ENCODE data around the gene FAIM2.
A peak's percentile ranks its signal among the peaks of the same experiment; 100 is the strongest.

Gene FAIM2

GRCh38 chr12:49903700-49904423 lies at the start of gene FAIM2:
Gene FAIM2, minus strand, starts transcription at chr12:49903900. Its CDS starts 108 bp downstream, at chr12:49903792.
- no peak for DNase-seq

- no peak for DNase-seq
Observed at GRCh38 chr12:49953151-49953550, 49.5 kb upstream of the FAIM2 start.

DNA sequence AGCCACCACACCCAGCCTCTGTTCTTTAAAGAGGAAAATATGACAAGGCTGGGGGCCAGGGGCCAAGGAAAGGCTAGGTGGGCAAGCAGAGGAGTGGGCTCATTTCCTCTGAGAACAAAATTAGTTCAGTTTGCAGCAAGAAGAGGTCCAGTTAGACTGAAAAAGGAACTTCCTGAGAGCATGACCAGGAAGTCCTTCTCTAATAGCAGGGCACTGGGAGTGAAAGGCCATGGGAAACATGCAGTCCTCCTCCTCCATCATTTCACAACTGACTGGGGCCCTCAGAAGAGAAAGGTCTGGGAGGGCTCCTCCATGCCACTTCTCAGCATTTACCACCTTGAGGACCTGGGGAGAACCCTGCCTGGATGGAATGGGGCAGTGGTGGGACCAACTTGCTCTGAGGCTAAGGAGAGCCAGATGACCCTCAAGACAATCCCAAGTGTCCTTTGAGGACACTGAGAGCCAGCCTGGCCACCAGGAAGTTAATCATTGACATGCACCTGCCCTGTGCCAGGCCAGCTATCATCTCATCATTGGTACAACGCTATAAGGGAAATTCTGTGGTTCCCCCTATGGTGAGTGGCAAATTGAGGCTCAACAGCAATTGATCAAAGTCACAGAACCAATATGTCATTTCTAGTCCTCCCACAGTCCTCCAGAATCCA lies 48.8 kb upstream of the FAIM2 start:
- DNase-seq, result no peak

GRCh38 chr12:49951411-49952240 lies 47.9 kb upstream of the FAIM2 start:
- no peak for DNase-seq

DNA sequence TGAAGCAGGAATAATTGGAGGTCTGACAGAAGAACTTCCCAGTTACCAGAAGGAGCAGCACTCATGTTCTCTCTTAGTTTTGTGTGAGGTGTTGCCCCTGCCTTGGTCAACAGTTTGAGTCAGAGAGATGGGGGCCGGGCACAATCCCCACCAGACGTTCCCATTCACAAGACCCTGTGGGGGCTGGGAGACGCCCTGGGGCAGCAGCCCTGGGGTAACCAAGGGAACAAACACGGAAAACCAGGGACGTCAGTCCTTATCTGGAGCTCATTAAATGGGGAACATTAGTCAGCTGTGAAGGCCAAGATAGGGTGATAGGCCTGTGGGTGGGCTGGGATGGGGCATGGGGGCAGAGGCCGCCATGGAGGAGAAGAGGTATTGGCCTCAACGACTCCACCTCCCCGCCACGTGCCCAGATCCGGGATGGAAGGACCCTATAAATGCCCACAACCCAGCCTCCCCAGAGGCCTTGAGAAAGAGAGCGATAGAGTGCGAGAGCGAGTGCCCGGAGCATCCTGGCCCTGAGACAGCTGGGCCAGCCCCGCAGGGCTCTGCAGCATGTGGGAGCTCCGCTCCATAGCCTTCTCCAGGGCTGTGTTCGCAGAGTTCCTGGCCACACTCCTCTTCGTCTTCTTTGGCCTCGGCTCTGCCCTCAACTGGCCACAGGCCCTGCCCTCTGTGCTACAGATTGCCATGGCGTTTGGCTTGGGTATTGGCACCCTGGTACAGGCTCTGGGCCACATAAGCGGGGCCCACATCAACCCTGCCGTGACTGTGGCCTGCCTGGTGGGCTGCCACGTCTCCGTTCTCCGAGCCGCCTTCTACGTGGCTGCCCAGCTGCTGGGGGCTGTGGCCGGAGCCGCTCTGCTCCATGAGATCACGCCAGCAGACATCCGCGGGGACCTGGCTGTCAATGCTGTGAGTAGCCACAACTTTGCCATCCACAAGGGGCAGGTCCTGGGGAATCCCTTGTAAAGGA lies 46.9 kb upstream of the FAIM2 start, which contains the start of gene AQP2:
Gene AQP2, plus strand, starts transcription at position 465 of the 979 bp plus-strand sequence. Its CDS starts 94 bp downstream, at position 559.
- no peak for DNase-seq

DNA sequence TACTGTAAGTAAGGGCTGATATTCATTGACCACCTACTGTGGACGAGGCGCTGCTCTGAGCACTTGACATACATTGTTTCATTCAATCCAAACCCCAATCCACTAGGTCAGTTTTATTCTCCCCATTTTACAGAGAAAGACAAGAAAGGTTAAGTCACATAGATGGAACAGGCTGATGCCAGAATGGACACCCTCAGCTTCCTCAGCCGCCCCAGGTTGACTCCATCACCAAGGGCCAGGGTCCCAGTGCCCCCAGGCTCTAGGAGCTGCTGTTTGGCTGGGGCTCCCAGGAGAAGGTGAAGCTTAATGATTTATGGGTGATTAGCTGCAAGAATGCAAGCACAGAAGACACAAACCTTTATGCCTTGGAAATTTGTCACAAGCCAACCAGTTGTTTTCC lies 46.2 kb upstream of the FAIM2 start:
- DNase-seq, result no peak

DNA sequence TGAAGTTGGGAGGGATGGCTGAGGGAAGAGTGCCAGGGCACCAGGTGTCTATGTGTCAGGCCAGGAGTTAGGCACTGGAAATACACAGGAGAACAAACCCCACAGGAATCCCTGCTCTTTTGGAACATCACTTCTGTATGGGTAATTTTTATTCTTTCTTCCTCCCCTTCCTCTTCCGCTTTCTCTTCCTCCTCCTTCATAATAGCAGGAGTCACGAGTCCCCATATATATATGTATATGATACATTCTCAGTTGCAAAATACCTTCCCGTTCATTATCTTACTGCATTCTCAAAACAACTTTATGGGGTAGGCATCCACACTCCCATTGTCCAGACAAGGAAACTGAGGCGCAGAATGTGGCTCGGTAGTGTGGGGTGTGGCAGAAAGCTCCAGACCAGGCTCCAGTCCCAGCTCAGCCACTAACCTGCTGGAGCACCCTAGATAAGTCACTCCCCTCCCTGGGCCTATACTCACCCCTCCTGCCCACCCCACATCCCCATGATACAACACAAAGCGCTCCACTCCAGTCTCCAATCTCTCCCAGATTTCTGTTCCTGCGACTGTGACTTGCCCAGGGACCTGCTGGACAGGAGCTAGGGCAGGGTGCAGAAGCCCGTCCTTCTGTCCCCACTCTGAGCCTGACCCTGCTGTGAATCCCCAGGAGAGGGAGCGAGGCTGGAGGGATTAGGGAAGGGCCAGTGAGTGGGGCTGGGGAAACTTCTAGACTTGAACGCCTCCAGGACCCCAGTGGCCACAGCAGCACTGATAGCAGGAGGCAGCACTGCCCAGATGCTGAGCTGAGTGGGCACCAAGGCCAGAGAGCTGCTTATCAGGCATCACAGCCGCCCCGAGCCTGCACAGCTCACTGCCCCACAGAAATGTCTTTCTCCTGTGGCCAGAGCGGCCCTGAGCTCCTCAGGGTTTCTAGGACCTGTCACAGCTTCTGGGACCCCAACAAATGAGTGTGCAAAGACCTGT lies 45.5 kb upstream of the FAIM2 start:
- no peak for DNase-seq

DNA sequence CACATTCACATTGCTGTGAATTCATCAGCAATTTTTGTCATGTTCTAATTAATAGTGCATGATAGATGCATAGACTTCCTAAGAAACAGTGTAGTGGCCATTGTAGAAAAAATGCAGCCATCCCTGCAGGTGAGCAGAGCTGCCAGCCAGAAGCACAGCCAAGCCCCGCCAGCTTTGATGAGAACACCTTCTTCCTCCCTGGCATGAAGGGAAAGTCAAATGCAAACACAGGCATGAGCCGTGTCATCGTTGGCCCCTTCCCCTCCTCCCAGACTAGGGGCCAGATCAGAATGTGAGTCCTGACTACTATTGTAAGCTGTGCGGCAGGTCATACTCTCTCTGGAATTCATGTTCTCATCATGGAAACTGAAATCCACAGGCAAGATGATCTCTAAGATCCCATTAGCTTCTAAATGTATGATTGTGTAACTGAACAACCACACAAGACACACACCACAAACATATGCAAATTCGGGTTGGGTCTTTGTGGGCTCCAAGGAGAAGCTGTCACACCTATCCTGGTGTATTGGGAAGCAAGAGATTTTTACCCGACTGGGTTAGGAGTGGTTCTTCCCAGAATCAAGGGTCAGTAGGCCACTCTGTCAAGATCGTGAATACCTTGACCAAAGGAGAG lies 44.0 kb upstream of the FAIM2 start:
- no peak for DNase-seq

DNA sequence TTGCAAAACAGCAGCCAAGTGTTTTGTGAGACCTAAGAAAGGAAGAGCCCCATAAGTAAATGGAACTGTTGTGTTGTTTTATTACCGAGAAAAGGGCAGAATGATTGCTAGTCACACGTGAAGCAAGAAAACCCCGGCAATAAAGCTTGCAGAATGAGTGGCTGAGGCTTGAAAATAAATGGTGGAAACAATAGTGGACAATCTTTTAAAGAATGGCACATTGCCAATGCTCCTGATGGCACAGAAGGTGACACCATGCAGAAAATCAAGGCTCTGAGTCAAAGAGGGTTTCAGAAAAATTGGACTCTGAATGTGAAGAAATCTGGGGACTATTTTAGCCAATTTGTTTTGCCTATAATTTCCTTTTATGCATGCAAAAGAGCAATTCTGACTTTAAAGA lies 42.8 kb upstream of the FAIM2 start:
- DNase-seq, result no peak

GRCh38 chr12:49946086-49946485 lies 42.4 kb upstream of the FAIM2 start:
- no peak for DNase-seq

GRCh38 chr12:49945394-49946080 lies 41.8 kb upstream of the FAIM2 start:
- DNase-seq, result peak; percentile 89

GRCh38 chr12:49944718-49945117 lies 41.0 kb upstream of the FAIM2 start:
- DNase-seq, result no peak

- no peak for DNase-seq
Observed at GRCh38 chr12:49944046-49944445, 40.3 kb upstream of the FAIM2 start.

GRCh38 chr12:49943625-49943960 lies 39.9 kb upstream of the FAIM2 start:
- no peak for DNase-seq

DNA sequence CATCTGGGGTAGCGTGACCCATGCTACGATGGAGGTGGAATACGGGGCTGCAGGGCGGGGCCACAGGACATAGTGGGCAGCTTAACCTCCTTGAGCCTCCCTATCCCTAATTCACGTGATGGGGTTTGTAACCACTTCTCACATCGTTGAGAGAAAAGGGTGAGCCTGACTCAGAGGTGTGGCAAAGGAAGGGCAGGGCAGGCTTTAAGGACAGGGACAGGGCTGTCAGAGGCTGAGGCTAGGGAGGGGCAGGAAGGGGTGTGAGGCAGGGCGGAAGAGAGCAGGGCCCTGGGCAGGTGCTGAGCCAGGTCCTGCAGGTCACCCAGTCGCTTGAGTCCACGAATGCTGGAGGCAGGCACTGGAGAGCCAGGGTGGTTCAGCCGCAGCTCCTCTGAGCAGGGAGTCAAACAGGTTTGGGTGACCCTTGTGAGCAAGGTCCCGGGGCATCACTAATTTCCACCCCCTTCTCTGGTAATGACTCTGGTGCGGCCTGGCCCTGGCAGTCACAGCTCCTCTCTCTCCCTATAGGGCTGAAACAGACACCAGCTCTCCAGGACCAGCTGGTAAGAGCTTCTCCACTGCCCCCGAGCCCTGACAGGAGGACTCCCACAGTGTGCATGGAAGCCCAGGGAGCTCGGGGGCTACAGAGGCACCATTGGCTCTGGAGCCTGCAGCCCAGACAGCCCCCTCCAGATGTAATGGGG lies 39.4 kb upstream of the FAIM2 start:
- no peak for DNase-seq

DNA sequence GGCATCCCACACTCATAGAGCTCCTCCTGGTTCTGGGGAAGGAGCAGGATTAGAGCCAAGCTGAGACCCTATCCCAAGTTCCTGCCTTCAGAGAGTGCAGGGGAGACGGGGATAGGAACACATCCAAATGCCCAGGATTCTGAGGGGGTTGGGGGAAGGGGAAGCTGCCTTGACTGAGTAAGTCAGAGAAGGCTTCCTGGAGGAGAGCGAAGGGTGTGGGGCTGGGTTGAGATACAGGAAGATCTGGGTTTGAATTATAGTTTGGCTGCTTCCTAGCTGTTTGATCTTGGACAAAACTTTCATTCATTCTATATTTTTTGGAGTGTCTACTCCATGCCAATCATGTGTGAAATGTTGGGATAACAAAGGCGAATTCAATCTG lies 38.8 kb upstream of the FAIM2 start:
- DNase-seq, result no peak

DNA sequence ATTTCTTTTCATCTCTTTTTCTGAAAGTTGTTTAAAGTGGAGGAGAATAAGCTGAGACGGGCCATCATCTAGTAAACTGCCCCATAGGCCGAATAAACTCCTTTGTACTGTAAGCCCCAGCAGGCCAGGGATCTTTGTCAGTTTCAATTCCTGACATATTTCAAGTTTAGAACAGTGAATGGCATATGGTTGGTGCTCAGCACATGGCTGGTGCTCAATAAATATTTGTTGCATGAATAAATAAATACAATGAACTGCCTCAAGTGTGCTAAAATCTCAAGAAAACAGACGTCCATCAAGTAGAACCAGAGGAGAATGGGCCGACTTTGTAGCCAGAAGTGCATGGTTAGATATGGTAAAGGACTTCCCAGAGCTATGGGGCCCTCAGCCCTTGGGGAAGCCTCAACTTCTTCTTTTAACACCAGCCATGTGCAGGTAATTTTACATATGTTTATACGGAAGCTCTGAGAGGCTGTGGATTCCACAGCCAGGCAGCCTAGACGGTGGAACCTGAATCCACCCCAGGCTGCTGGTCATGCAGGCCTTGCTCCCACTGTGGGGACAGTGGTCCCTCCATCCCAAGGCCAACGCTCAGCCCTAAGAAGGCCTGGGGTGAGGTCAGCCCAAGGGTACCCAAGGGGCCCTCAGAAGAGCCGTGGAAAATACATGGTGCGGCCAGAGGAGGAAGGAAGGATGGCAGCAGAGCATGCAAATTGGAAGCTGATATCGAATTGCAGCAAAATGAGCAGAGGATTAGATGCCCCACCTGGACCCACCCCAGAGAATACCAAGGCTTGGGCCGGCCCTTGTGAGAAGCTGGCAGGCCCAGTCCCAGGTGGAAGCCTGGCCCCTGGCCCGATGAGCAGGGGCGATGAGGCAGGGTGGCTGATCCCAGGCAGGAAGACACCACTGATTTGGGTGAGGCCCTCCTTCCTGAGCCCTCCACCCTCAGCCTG lies 38.1 kb upstream of the FAIM2 start:
- DNase-seq, result no peak

DNA sequence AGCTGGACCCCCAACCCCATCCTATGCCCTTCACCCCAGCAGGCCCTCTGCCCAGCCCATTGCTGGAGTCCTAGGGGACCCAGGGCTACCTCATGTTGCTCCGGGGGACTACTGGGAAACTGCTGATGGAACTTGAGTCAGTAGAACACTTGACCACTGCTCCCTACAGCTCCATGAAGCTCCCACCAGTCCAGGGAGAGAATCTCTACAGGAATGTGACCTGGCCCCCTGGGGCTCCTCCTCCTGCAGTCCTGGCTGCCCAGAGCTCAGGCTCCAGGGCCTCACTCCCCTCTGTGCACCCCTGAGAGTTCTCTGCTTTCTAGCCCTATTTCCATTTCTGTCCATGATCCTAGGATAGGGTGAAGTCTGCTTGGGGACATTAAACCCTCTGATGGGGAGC lies 36.0 kb upstream of the FAIM2 start:
- no peak for DNase-seq

Data from OCI-M1 (cell line).